Fibroblast of lung (primary cell): ENCODE measurements around the gene TLCD1. TPM values are rescaled to one million over a fixed set of nuclear protein-coding genes. Genes with fewer than 3 reads are reported as not detected.
A peak's percentile ranks its signal among the peaks of the same experiment; 100 is the strongest.
"Not testable (repeated sequence)": the region's sequence is repeated elsewhere in the genome, so short reads cannot be mapped to it uniquely, and the experiment has no call there.

Experiments
- DNase-seq, 2 donors: peaks; one replicate each; pipeline versions ENCODE4 v3.0.0 to v3.0.0-alpha.2; 2010; ENCODE audit warnings: low read depth in 2 of 2
- H2AFZ ChIP-seq: 2 replicates; pipeline ENCODE4 v1.5.1; 2012; ENCODE audit warnings: low read length, control low read depth, inconsistent platforms
- H3K27ac ChIP-seq: 2 replicates; pipeline ENCODE4 v1.5.1; 2011; ENCODE audit warnings: low read length, control low read depth; ENCODE audit not compliant: insufficient read depth
- H3K27me3 ChIP-seq: 2 replicates; pipeline ENCODE4 v1.5.1; 2011; ENCODE audit warnings: mild to moderate bottlenecking, low read length; ENCODE audit not compliant: control insufficient read depth, insufficient read depth
- H3K36me3 ChIP-seq: 2 replicates; pipeline ENCODE4 v1.5.1; 2011; ENCODE audit warnings: low read length; ENCODE audit not compliant: control insufficient read depth, insufficient read depth
- H3K4me1 ChIP-seq: 2 replicates; pipeline ENCODE4 v1.5.1; 2011; ENCODE audit warnings: low read length; ENCODE audit not compliant: control insufficient read depth, insufficient read depth; ENCODE audit errors: extremely low read depth
- H3K4me2 ChIP-seq: 2 replicates; pipeline ENCODE4 v1.5.1; 2011; ENCODE audit warnings: low read length, control low read depth; ENCODE audit not compliant: insufficient read depth; ENCODE audit errors: extremely low read depth
- H3K4me3 ChIP-seq, 4 experiments: fragments of 200-600 bp in 1 of 4; sonication (generic) in 1 of 4; replicated peaks in 1 of 4; 2 replicates each; pipeline ENCODE4 v1.5.1; 2011 to 2016; ENCODE audit warnings: low read length in 4 of 4, low read depth in 3 of 4, mild to moderate bottlenecking in 3 of 4, control low read depth in 2 of 4, inconsistent platforms in 1 of 4, mixed read lengths in 1 of 4; ENCODE audit not compliant: insufficient read depth in 1 of 4; ENCODE audit errors: control extremely low read depth in 1 of 4
- H3K79me2 ChIP-seq: 2 replicates; pipeline ENCODE4 v1.5.1; 2012; ENCODE audit warnings: mild to moderate bottlenecking, low read length, inconsistent platforms; ENCODE audit not compliant: control insufficient read depth, insufficient read depth
- H3K9ac ChIP-seq: 2 replicates; pipeline ENCODE4 v1.5.1; 2011; ENCODE audit warnings: mild to moderate bottlenecking, low read length, control low read depth; ENCODE audit not compliant: insufficient read depth
- H3K9me3 ChIP-seq: 2 replicates; pipeline ENCODE4 v1.5.1; 2012; ENCODE audit warnings: low read depth, low read length; ENCODE audit not compliant: control insufficient read depth, insufficient read depth
- H4K20me1 ChIP-seq: 2 replicates; pipeline ENCODE4 v1.5.1; 2011; ENCODE audit warnings: low read length; ENCODE audit not compliant: control insufficient read depth, insufficient read depth; ENCODE audit errors: extremely low read depth
- CTCF ChIP-seq, 2 donors: IDR thresholded peaks in 1 of 2; conservative IDR thresholded peaks in 1 of 2; 1 replicate in 1 of 2; 2 replicates in 1 of 2; pipeline ENCODE4 v1.5.1; 2011 to 2012; ENCODE audit warnings: low read length in 2 of 2, control low read depth in 1 of 2, inconsistent platforms in 1 of 2, low read depth in 1 of 2, mild to moderate bottlenecking in 1 of 2
- EZH2 ChIP-seq: IDR thresholded peaks from 2 replicates; pipeline ENCODE4 v1.5.1; 2012; ENCODE audit warnings: low read length, control low read depth, mild to moderate bottlenecking; ENCODE audit errors: missing control alignments
- polyA plus RNA-seq, 2 donors: library from polyadenylated mRNA; depleted of rRNA in 1 of 2; stranded (reverse) in 1 of 2; unstranded in 1 of 2; fragments of >200 nt; gene quantifications; 2 replicates each; pipeline ENCODE4 v1.2.1, GENCODE V29; 2011 to 2012; ENCODE audit warnings: missing spikeins in 1 of 2
- total RNA-seq: library from RNA; depleted of rRNA; stranded (reverse); fragments of >200 nt; gene quantifications from 2 replicates; pipeline ENCODE4 v1.2.1, GENCODE V29; 2014

The TLCD1 gene
- total and polyA plus RNA-seq, 2 donors (not counting 1 experiment from before 2014, with no cell fraction given), result 6.6 to 10.8 TPM

DNA sequence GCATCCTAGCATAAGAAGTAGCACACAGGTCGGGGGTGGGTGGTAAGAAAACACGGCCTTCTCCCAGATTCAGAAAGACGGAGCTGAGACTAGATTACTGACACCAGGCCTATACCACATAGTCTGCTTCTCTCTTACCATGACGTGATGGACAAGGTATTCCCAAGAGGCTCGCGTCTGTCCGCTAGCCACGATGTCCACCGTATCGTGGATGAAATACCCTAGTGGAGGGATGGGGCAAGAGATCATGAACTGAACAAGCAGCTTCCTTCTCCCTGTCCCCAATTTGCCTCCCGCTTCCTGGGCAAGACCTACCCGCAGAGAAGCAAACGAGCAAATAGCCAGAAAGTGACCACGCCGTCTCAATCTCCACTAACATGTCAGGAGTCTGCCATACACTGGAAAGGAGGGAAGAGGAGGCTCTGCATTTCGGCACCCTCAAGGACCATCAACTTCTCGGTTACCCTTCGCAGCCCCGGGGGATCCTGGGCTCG lies 820 bp downstream of the TLCD1 start:
- Histone ChIP-seq H3K79me2 (peaks cover 31% of the 10 kb centered on the region), H3K9ac (peak overlapping the region; percentile 58), H3K9me3 (no peaks in the 10 kb centered on the region), H4K20me1 (no peaks in the 10 kb centered on the region), H3K4me1 (peaks cover 17% of the 10 kb centered on the region), H3K27me3 (no peaks in the 10 kb centered on the region), H3K36me3 (peaks cover 11% of the 10 kb centered on the region), H3K4me3 (peak overlapping the region; percentile 24 to 78 (median 50)), H3K4me2 (peak overlapping the region; percentile 59), H3K27ac (peak overlapping the region; percentile 68), H2AFZ (no peak overlapping the region)
- no peak for TF ChIP-seq CTCF (conservative IDR thresholded peaks at IDR 0.05 in 1 of 2, IDR thresholded peaks at IDR 0.05 in 1 of 2; ENCODE audit: low read depth in 1 of 2, low read length in 2 of 2)
- TF ChIP-seq EZH2, result no peak
- DNase-seq, result peak; percentile 61 to 77

GRCh38 chr17:28724500-28725165 lies 1.4 kb downstream of the TLCD1 start:
- Histone ChIP-seq H3K9me3 (no peaks in the 10 kb centered on the region), H3K9ac (no peak overlapping the region), H3K79me2 (peaks cover 35% of the 10 kb centered on the region), H3K4me1 (peaks cover 17% of the 10 kb centered on the region), H2AFZ (no peak overlapping the region), H3K4me3 (peak overlapping the region in 2 of 4 experiments; percentile 60 to 78), H3K4me2 (no peak overlapping the region), H3K27ac (peak overlapping the region; percentile 68), H3K27me3 (no peaks in the 10 kb centered on the region), H3K36me3 (peaks cover 11% of the 10 kb centered on the region), H4K20me1 (no peaks in the 10 kb centered on the region)
- DNase-seq, result no peak
- TF ChIP-seq EZH2, result no peak
- TF ChIP-seq CTCF (conservative IDR thresholded peaks at IDR 0.05 in 1 of 2, IDR thresholded peaks at IDR 0.05 in 1 of 2; ENCODE audit: low read depth in 1 of 2, low read length in 2 of 2), result no peak

- Histone ChIP-seq H3K36me3 (peaks cover 11% of the 10 kb centered on the region), H3K79me2 (peaks cover 35% of the 10 kb centered on the region), H3K4me1 (peaks cover 17% of the 10 kb centered on the region)
- H3K4me3 ChIP-seq, H4K20me1 ChIP-seq, H2AFZ ChIP-seq, H3K4me2 ChIP-seq, DNase-seq, H3K9ac ChIP-seq, H3K9me3 ChIP-seq, H3K27me3 ChIP-seq, H3K27ac ChIP-seq: not testable (repeated sequence)
Measured at GRCh38 chr17:28723836-28724499, 2.1 kb downstream of the TLCD1 start.
